NT2/D1 (cell line): ENCODE measurements around the gene GRID2.

Source experiments
- YY1 ChIP-seq: IDR thresholded peaks from 2 replicates; pipeline ENCODE4 v1.6.1; 2011; ENCODE audit not compliant: insufficient read length, insufficient read depth
- ZNF274 ChIP-seq: IDR thresholded peaks from 2 replicates; pipeline ENCODE4 v1.6.1; 2011; ENCODE audit warnings: mild to moderate bottlenecking, low read depth, low read length

DNA sequence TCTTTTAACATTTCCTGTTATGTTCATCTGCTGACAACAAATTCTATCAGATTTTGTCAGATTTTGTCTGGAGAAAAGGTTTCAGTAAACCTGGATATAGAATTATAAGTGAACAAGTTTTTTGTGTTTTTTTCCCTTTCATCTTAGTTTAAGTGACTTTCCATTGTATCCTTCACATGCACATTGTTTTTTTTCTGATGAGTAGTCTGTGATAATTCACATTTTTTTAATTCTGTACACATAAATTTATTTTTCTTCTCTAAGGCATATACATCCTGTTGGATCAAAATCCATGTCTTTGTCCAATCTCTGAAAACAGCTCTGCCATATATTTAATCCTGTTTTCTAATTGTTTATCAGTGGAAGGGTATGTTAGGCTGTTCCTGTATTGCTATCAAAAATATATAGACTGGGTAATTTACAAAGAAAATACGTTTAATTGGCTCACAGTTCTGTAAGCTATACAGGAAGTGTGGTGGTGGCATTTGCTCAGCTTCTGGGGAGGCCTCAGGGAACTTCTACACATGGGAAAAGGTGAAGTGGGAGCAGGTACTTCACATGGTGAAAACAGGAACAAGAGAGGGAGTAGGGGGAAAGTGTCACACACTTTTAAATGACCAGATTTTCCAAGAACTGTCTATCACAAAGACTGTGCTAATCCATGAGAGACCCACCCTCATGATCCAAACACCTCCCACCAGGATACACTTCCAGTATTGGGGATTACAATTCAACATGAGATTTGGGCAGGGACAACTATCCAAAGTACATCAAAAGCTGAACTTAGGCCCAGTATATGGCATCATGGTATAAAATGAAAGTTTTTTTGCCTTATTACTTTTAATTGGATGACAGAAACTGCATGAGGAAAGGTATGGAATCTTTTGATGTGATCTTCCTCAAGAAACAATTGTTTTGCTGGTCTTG, 45.6 kb upstream of the GRID2 start:
- no peak for TF ChIP-seq YY1
- TF ChIP-seq ZNF274: no peak
